Liver (tissue), 9 donors: ENCODE results near the gene ASPHD1. TPM values are rescaled to one million over a fixed set of nuclear protein-coding genes. Genes with fewer than 3 reads are reported as not detected.
"Not testable (repeated sequence)": the region's sequence is repeated elsewhere in the genome, so short reads cannot be mapped to it uniquely, and the experiment has no call there.

Experiments used
- DNase-seq: peaks from one replicate; pipeline ENCODE4 v3.0.0-alpha.2; 2017; ENCODE audit warnings: low spot score
- H3K27ac ChIP-seq, 2 donors: one replicate each; pipeline ENCODE4 v1.7.0; 2013; ENCODE audit warnings: inconsistent platforms in 2 of 2, low read length in 2 of 2, control low read depth in 1 of 2, low read depth in 1 of 2, mild to moderate bottlenecking in 1 of 2
- H3K27me3 ChIP-seq, 4 donors: one replicate each; pipeline versions ENCODE4 v1.6.1 to v1.7.0; 2013; ENCODE audit warnings: low read length in 3 of 4, inconsistent platforms in 1 of 4, mild to moderate bottlenecking in 1 of 4, moderate library complexity in 1 of 4; ENCODE audit not compliant: control insufficient read depth in 4 of 4, insufficient read depth in 4 of 4
- H3K36me3 ChIP-seq, 4 donors: one replicate each; pipeline versions ENCODE4 v1.6.1 to v1.7.0; 2013; ENCODE audit warnings: low read length in 3 of 4, mild to moderate bottlenecking in 3 of 4, low read depth in 1 of 4, moderate library complexity in 1 of 4; ENCODE audit not compliant: control insufficient read depth in 4 of 4, insufficient read depth in 3 of 4
- H3K4me1 ChIP-seq, 4 donors: one replicate each; pipeline versions ENCODE4 v1.6.1 to v1.7.0; 2013; ENCODE audit warnings: low read length in 3 of 4, mild to moderate bottlenecking in 3 of 4, moderate library complexity in 1 of 4; ENCODE audit not compliant: control insufficient read depth in 4 of 4, insufficient read depth in 4 of 4
- H3K4me3 ChIP-seq, 3 donors: one replicate each; pipeline versions ENCODE4 v1.6.1 to v1.7.0; 2013; ENCODE audit warnings: low read length in 3 of 3, control low read depth in 1 of 3, low read depth in 1 of 3, mild to moderate bottlenecking in 1 of 3
- H3K9ac ChIP-seq, 2 donors: one replicate each; pipeline ENCODE4 v1.7.0; 2013; ENCODE audit warnings: low read length in 2 of 2, mild to moderate bottlenecking in 2 of 2, moderate library complexity in 2 of 2, control low read depth in 1 of 2, low read depth in 1 of 2
- H3K9me3 ChIP-seq, 4 donors: one replicate each; pipeline versions ENCODE4 v1.6.1 to v1.7.0; 2013; ENCODE audit warnings: low read length in 3 of 4; ENCODE audit not compliant: control insufficient read depth in 4 of 4
- ATF3 ChIP-seq: IDR thresholded peaks from 2 replicates; pipeline ENCODE4 v1.6.1; 2016; ENCODE audit warnings: antibody characterized with exemption
- CTCF ChIP-seq: fragments of 150-350 bp; IDR thresholded peaks from 2 replicates; pipeline ENCODE4 v1.5.1; 2017; ENCODE audit warnings: improper control_type of control experiment, low read depth, low read length; ENCODE audit not compliant: missing input control
- EGR1 ChIP-seq, 2 donors: IDR thresholded peaks; 2 replicates each; pipeline ENCODE4 v1.6.1; 2016 to 2018; ENCODE audit warnings: antibody characterized with exemption in 2 of 2, low read depth in 2 of 2
- FOXA1 ChIP-seq: IDR thresholded peaks from 2 replicates; pipeline ENCODE4 v1.6.1; 2016; ENCODE audit warnings: antibody characterized with exemption
- FOXA2 ChIP-seq: IDR thresholded peaks from 2 replicates; pipeline ENCODE4 v1.6.1; 2016; ENCODE audit warnings: antibody characterized with exemption
- GABPA ChIP-seq, 2 donors: IDR thresholded peaks in 1 of 2; conservative IDR thresholded peaks in 1 of 2; 2 replicates each; pipeline ENCODE4 v1.6.1; 2016; ENCODE audit warnings: antibody characterized with exemption in 2 of 2, mild to moderate bottlenecking in 1 of 2, moderate library complexity in 1 of 2
- HNF4A ChIP-seq, 2 donors: conservative IDR thresholded peaks; 2 replicates each; pipeline ENCODE4 v1.6.1; 2016; ENCODE audit warnings: antibody characterized with exemption in 2 of 2, mild to moderate bottlenecking in 2 of 2
- HNF4G ChIP-seq: IDR thresholded peaks from 2 replicates; pipeline ENCODE4 v1.6.1; 2016; ENCODE audit warnings: antibody characterized with exemption
- JUND ChIP-seq, 2 donors: IDR thresholded peaks; 2 replicates each; pipeline ENCODE4 v1.6.1; 2016; ENCODE audit warnings: antibody characterized with exemption in 2 of 2
- MAX ChIP-seq: IDR thresholded peaks from 2 replicates; pipeline ENCODE4 v1.6.1; 2016; ENCODE audit warnings: antibody characterized with exemption
- NR2F2 ChIP-seq: IDR thresholded peaks from 2 replicates; pipeline ENCODE4 v1.6.1; 2016; ENCODE audit warnings: antibody characterized with exemption
- RAD21 ChIP-seq, 2 donors: IDR thresholded peaks; 2 replicates each; pipeline ENCODE4 v1.6.1; 2016; ENCODE audit warnings: antibody characterized with exemption in 2 of 2, mild to moderate bottlenecking in 2 of 2
- REST ChIP-seq: IDR thresholded peaks from 2 replicates; pipeline ENCODE4 v1.6.1; 2016; ENCODE audit warnings: antibody characterized with exemption, mild to moderate bottlenecking
- RXRA ChIP-seq, 2 donors: IDR thresholded peaks; 2 replicates each; pipeline ENCODE4 v1.6.1; 2017 to 2018; ENCODE audit warnings: antibody characterized with exemption in 2 of 2, mild to moderate bottlenecking in 1 of 2
- SP1 ChIP-seq: IDR thresholded peaks from 2 replicates; pipeline ENCODE4 v1.6.1; 2018; ENCODE audit warnings: antibody characterized with exemption, mild to moderate bottlenecking
- TAF1 ChIP-seq: conservative IDR thresholded peaks from 2 replicates; pipeline ENCODE4 v1.6.1; 2016; ENCODE audit warnings: antibody characterized with exemption, mild to moderate bottlenecking
- ZBTB33 ChIP-seq: IDR thresholded peaks from 2 replicates; pipeline ENCODE4 v1.6.1; 2016; ENCODE audit warnings: antibody characterized with exemption
- WGBS: extraction: QIAGEN DNeasy Blood & Tissue Kit; methylation state at CpG from one replicate; pipeline ENCODE4 v1.1.7; 2013; 5-methylcytosine and 5-hydroxymethylcytosine counted together
- polyA plus RNA-seq, 2 donors: library from polyadenylated mRNA; stranded (reverse) in 1 of 2; unstranded in 1 of 2; fragments of 200-250 nt in 1 of 2; fragments of >200 nt in 1 of 2; fragmentation: Nextera tagmentation in 1 of 2; extraction: Ambion mirVana in 1 of 2; gene quantifications; one replicate each; pipeline versions ENCODE4 v1.2.1 to v1.2.3, GENCODE V29; 2013 to 2015
- total RNA-seq, 2 donors: library from RNA; depleted of rRNA; stranded (reverse); fragments of >200 nt; gene quantifications; one replicate each; pipeline ENCODE4 v1.2.3, GENCODE V29; 2014
- donor health status: healthy.
- donor health status: healthy.
- donor health status: healthy.
- donor health status: healthy.
- donor health status: healthy.

The ASPHD1 gene
- total and polyA plus RNA-seq, 4 donors = 0.25 to 0.28 TPM; not detected in 2

- Histone ChIP-seq H3K4me1 (no peaks in the 10 kb centered on the region), H3K36me3 (no peaks in the 10 kb centered on the region), H3K9me3 (no peaks in the 10 kb centered on the region), H3K27me3 (peaks cover 0 to 2% (median 0%) of the 10 kb centered on the region in 4 donors), H3K27ac (no peak overlapping the region), H3K9ac (no peak overlapping the region), H3K4me3 (no peak overlapping the region)
- 86% methylated on average over 6 of the region's 6 CpGs for WGBS
- TF ChIP-seq NR2F2 (no peak), EGR1 (IDR thresholded peaks at IDR 0.05; ENCODE audit: low read depth in 2 of 2) (no peak), RAD21 (IDR thresholded peaks at IDR 0.05) (no peak), SP1 (no peak), FOXA1 (no peak), TAF1 (no peak), FOXA2 (no peak), GABPA (IDR thresholded peaks at IDR 0.05 in 1 of 2, conservative IDR thresholded peaks at IDR 0.05 in 1 of 2) (no peak), RXRA (IDR thresholded peaks at IDR 0.05) (no peak), ATF3 (no peak), REST (no peak), ZBTB33 (no peak), JUND (IDR thresholded peaks at IDR 0.05) (no peak), MAX (no peak), HNF4A (conservative IDR thresholded peaks at IDR 0.05) (no peak), HNF4G (no peak), CTCF (no peak)
- DNase-seq = no peak
These were observed 16.3 kb upstream of the ASPHD1 start for GRCh38 chr16:29883987-29884386.

GRCh38 chr16:29889372-29889771 lies 10.9 kb upstream of the ASPHD1 start:
- not testable (repeated sequence) for H3K9ac ChIP-seq, H3K4me3 ChIP-seq
- WGBS = 97% methylated on average over 3 of the region's 3 CpGs

More at GRCh38 chr16:29889372-29889771, 10.9 kb upstream of the ASPHD1 start:
- not testable (repeated sequence) for H3K27ac ChIP-seq, H3K27me3 ChIP-seq, DNase-seq, H3K4me1 ChIP-seq, H3K9me3 ChIP-seq, H3K36me3 ChIP-seq
